ENCODE results near the gene GPR50. TPM values are rescaled to one million over a fixed set of nuclear protein-coding genes. Genes with fewer than 3 reads are reported as not detected.

Gene GPR50
- total RNA-seq, 4 donors from 2014 or later: not detected

DNA sequence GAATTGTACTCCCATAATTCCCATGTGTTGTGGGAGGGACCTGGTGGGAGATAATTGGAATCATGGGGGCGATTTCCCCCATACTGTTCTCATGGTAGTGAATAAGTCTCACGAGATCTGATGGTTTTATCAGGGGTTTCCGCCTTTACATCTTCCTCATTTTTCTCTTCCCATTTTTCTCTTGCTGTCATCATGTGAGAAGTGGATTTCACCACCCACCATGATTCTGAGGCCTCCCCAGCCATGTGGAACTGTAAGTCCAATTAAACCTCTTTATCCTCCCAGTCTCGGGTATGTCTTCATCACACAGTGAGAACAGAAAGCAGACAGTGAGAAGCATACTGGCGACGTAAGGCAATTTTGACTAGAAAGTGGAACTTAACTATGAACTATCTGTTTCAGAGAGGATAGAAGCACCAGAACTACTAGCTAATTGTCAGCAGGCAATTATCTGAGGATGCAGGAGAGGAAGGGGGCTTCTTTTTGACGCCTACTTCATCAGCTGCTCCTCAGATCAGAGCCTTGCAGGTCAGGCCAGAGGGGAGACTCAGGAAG is 8.5 kb upstream of the GPR50 start:
- TF ChIP-seq CTCF (IDR thresholded peaks at IDR 0.05; ENCODE audit: low read depth): no peak

DNA sequence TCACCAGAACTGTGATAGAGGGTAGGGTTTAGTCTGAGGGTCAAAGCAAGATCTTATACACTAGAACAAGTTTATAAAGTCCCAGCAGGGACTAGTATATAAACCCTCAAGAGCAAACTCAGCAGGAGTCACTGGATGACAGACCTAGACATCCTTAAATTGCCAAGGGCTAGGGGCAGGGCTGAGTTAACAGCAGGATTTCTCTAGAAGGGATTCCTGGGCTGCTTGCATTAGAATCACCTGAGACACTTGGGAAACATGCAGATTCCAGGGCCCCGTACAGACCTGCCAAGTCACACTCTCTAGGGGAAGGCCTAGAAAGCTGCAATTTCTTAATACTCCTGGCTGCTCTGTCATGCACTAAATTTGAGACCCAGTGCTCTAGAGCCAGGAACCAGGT is 6.6 kb upstream of the GPR50 start:
- TF ChIP-seq CTCF (IDR thresholded peaks at IDR 0.05; ENCODE audit: low read depth): no peak

- TF ChIP-seq CTCF (IDR thresholded peaks at IDR 0.05; ENCODE audit: low read depth): no peak
Measured at GRCh38 chrX:151174581-151175282, 1.7 kb upstream of the GPR50 start.

- TF ChIP-seq CTCF (IDR thresholded peaks at IDR 0.05; ENCODE audit: low read depth): no peak
Measured at GRCh38 chrX:151175283-151176062, 911 bp upstream of the GPR50 start.

GRCh38 chrX:151177141-151178027 is 1.0 kb downstream of the GPR50 start:
- no peak for TF ChIP-seq CTCF (IDR thresholded peaks at IDR 0.05; ENCODE audit: low read depth)

GRCh38 chrX:151178746-151179145 is 2.4 kb downstream of the GPR50 start:
- no peak for TF ChIP-seq CTCF (IDR thresholded peaks at IDR 0.05; ENCODE audit: low read depth)
